ENCODE results near the gene MED19. TPM values are rescaled to one million over a fixed set of nuclear protein-coding genes. Genes with fewer than 3 reads are reported as not detected.

Gene MED19
- total RNA-seq, 1 donor = 13.4 TPM

Small RNA genes within 50 kb of the gene (small RNA-seq; reads per million reads assigned to genes)
- gene TMX2-CTNND1 = not detected

Other genes starting within 250 kb of the MED19 start
- gene SLC43A1, start 196.5 kb downstream of the MED19 start, total RNA-seq = 18.5 and 28.0 TPM in 2 replicates
- 22.1 and 25.7 TPM in 2 replicates for gene TIMM10, start 181.5 kb downstream of the MED19 start, total RNA-seq
- not detected in 2 replicates for gene SMTNL1, start 174.6 kb downstream of the MED19 start, total RNA-seq
- gene UBE2L6, start 144.5 kb downstream of the MED19 start, total RNA-seq = 61.3 and 65.9 TPM in 2 replicates
- 31.5 and 47.7 TPM in 2 replicates for gene SERPING1, start 114.5 kb downstream of the MED19 start, total RNA-seq
- gene YPEL4, start 62.3 kb downstream of the MED19 start, total RNA-seq = 0.59 and 0.72 TPM in 2 replicates
- 15.2 and 15.6 TPM in 2 replicates for gene CLP1, start 54.5 kb downstream of the MED19 start, total RNA-seq
- 48.3 and 48.9 TPM in 2 replicates for gene ZDHHC5, start 44.1 kb downstream of the MED19 start, total RNA-seq
- gene TMX2, start 378 bp upstream of the MED19 start, total RNA-seq = 41.3 and 47.8 TPM in 2 replicates
- 58.9 and 68.8 TPM in 2 replicates for gene SELENOH, start 29.3 kb upstream of the MED19 start, total RNA-seq
- gene BTBD18, start 39.6 kb upstream of the MED19 start, total RNA-seq = not detected in 2 replicates
- gene CTNND1, start 49.6 kb upstream of the MED19 start, total RNA-seq = 126 and 140 TPM in 2 replicates

Data from osteoblast (primary cell).